ENCODE data around the gene PIEZO2. TPM values are rescaled to one million over a fixed set of nuclear protein-coding genes. Genes with fewer than 3 reads are reported as not detected.

PIEZO2 gene
- total RNA-seq, 1 donor from 2014 or later: 41.2 TPM

- no peak overlapping the region for H3K27ac ChIP-seq (ENCODE audit: low read depth, low read length)
- peaks cover 0 to 14% (median 6%) of the 10 kb centered on the region in 3 donors for H3K4me1 ChIP-seq (ENCODE audit: control insufficient read depth in 3 of 3, insufficient read depth in 3 of 3, low read length in 3 of 3)
- H3K36me3 ChIP-seq (ENCODE audit: control insufficient read depth in 3 of 3, insufficient read depth in 3 of 3, low read length in 3 of 3): no peaks in the 10 kb centered on the region
- no peaks in the 10 kb centered on the region for H3K27me3 ChIP-seq (ENCODE audit: control insufficient read depth in 3 of 3, insufficient read depth in 3 of 3, low read length in 3 of 3)
- H3K9me3 ChIP-seq (ENCODE audit: control insufficient read depth in 3 of 3, low read length in 3 of 3): no peaks in the 10 kb centered on the region
- H3K4me3 ChIP-seq (ENCODE audit: low read length in 3 of 3): no peak overlapping the region
- no peak overlapping the region for H3K9ac ChIP-seq (ENCODE audit: low read depth in 1 of 3, low read length in 3 of 3)
Observed at GRCh38 chr18:11005528-11005927, 143.8 kb downstream of the PIEZO2 start.

GRCh38 chr18:11004951-11005350, 144.4 kb downstream of the PIEZO2 start:
- Histone ChIP-seq H3K9me3 (ENCODE audit: control insufficient read depth in 3 of 3, low read length in 3 of 3) (no peaks in the 10 kb centered on the region), H3K27me3 (ENCODE audit: control insufficient read depth in 3 of 3, insufficient read depth in 3 of 3, low read length in 3 of 3) (no peaks in the 10 kb centered on the region), H3K36me3 (ENCODE audit: control insufficient read depth in 3 of 3, insufficient read depth in 3 of 3, low read length in 3 of 3) (no peaks in the 10 kb centered on the region), H3K9ac (ENCODE audit: low read depth in 1 of 3, low read length in 3 of 3) (no peak overlapping the region), H3K27ac (ENCODE audit: low read depth, low read length) (no peak overlapping the region), H3K4me3 (ENCODE audit: low read length in 3 of 3) (no peak overlapping the region), H3K4me1 (ENCODE audit: control insufficient read depth in 3 of 3, insufficient read depth in 3 of 3, low read length in 3 of 3) (peaks cover 0 to 14% (median 6%) of the 10 kb centered on the region in 3 donors)

GRCh38 chr18:11004294-11004693, 145.1 kb downstream of the PIEZO2 start:
- peaks cover 0 to 13% (median 6%) of the 10 kb centered on the region in 3 donors for H3K4me1 ChIP-seq (ENCODE audit: control insufficient read depth in 3 of 3, insufficient read depth in 3 of 3, low read length in 3 of 3)

GRCh38 chr18:11002796-11003195, 146.6 kb downstream of the PIEZO2 start:
- Histone ChIP-seq H3K9me3 (ENCODE audit: control insufficient read depth in 3 of 3, low read length in 3 of 3) (no peaks in the 10 kb centered on the region), H3K4me3 (ENCODE audit: low read length in 3 of 3) (no peak overlapping the region), H3K27me3 (ENCODE audit: control insufficient read depth in 3 of 3, insufficient read depth in 3 of 3, low read length in 3 of 3) (no peaks in the 10 kb centered on the region), H3K4me1 (ENCODE audit: control insufficient read depth in 3 of 3, insufficient read depth in 3 of 3, low read length in 3 of 3) (no peaks in the 10 kb centered on the region), H3K27ac (ENCODE audit: low read depth, low read length) (no peak overlapping the region), H3K36me3 (ENCODE audit: control insufficient read depth in 3 of 3, insufficient read depth in 3 of 3, low read length in 3 of 3) (no peaks in the 10 kb centered on the region), H3K9ac (ENCODE audit: low read depth in 1 of 3, low read length in 3 of 3) (no peak overlapping the region)

More at GRCh38 chr18:11004294-11004693, 145.1 kb downstream of the PIEZO2 start:
- H3K27me3 ChIP-seq (ENCODE audit: control insufficient read depth in 3 of 3, insufficient read depth in 3 of 3, low read length in 3 of 3): no peaks in the 10 kb centered on the region
- no peak overlapping the region for H3K27ac ChIP-seq (ENCODE audit: low read depth, low read length)
- H3K9me3 ChIP-seq (ENCODE audit: control insufficient read depth in 3 of 3, low read length in 3 of 3): no peaks in the 10 kb centered on the region
- no peak overlapping the region for H3K4me3 ChIP-seq (ENCODE audit: low read length in 3 of 3)
- H3K9ac ChIP-seq (ENCODE audit: low read depth in 1 of 3, low read length in 3 of 3): no peak overlapping the region
- H3K36me3 ChIP-seq (ENCODE audit: control insufficient read depth in 3 of 3, insufficient read depth in 3 of 3, low read length in 3 of 3): no peaks in the 10 kb centered on the region

GRCh38 chr18:11002277-11002676, 147.1 kb downstream of the PIEZO2 start:
- Histone ChIP-seq H3K27me3 (ENCODE audit: control insufficient read depth in 3 of 3, insufficient read depth in 3 of 3, low read length in 3 of 3) (no peaks in the 10 kb centered on the region), H3K27ac (ENCODE audit: low read depth, low read length) (no peak overlapping the region), H3K9me3 (ENCODE audit: control insufficient read depth in 3 of 3, low read length in 3 of 3) (peaks cover 0 to 2% (median 0%) of the 10 kb centered on the region in 3 donors), H3K36me3 (ENCODE audit: control insufficient read depth in 3 of 3, insufficient read depth in 3 of 3, low read length in 3 of 3) (no peaks in the 10 kb centered on the region), H3K4me1 (ENCODE audit: control insufficient read depth in 3 of 3, insufficient read depth in 3 of 3, low read length in 3 of 3) (no peaks in the 10 kb centered on the region), H3K4me3 (ENCODE audit: low read length in 3 of 3) (no peak overlapping the region), H3K9ac (ENCODE audit: low read depth in 1 of 3, low read length in 3 of 3) (no peak overlapping the region)

- no peaks in the 10 kb centered on the region for H3K36me3 ChIP-seq (ENCODE audit: control insufficient read depth in 3 of 3, insufficient read depth in 3 of 3, low read length in 3 of 3)
- H3K27me3 ChIP-seq (ENCODE audit: control insufficient read depth in 3 of 3, insufficient read depth in 3 of 3, low read length in 3 of 3): no peaks in the 10 kb centered on the region
- no peaks in the 10 kb centered on the region for H3K4me1 ChIP-seq (ENCODE audit: control insufficient read depth in 3 of 3, insufficient read depth in 3 of 3, low read length in 3 of 3)
- no peak overlapping the region for H3K27ac ChIP-seq (ENCODE audit: low read depth, low read length)
- H3K4me3 ChIP-seq (ENCODE audit: low read length in 3 of 3): no peak overlapping the region
- H3K9me3 ChIP-seq (ENCODE audit: control insufficient read depth in 3 of 3, low read length in 3 of 3): peaks cover 0 to 2% (median 0%) of the 10 kb centered on the region in 3 donors
- H3K9ac ChIP-seq (ENCODE audit: low read depth in 1 of 3, low read length in 3 of 3): no peak overlapping the region
Observed at GRCh38 chr18:11000071-11000470, 149.3 kb downstream of the PIEZO2 start.

- Histone ChIP-seq H3K27me3 (ENCODE audit: control insufficient read depth in 3 of 3, insufficient read depth in 3 of 3, low read length in 3 of 3) (no peaks in the 10 kb centered on the region), H3K4me1 (ENCODE audit: control insufficient read depth in 3 of 3, insufficient read depth in 3 of 3, low read length in 3 of 3) (no peaks in the 10 kb centered on the region), H3K4me3 (ENCODE audit: low read length in 3 of 3) (no peak overlapping the region), H3K9me3 (ENCODE audit: control insufficient read depth in 3 of 3, low read length in 3 of 3) (peaks cover 0 to 2% (median 0%) of the 10 kb centered on the region in 3 donors), H3K9ac (ENCODE audit: low read depth in 1 of 3, low read length in 3 of 3) (no peak overlapping the region), H3K36me3 (ENCODE audit: control insufficient read depth in 3 of 3, insufficient read depth in 3 of 3, low read length in 3 of 3) (no peaks in the 10 kb centered on the region), H3K27ac (ENCODE audit: low read depth, low read length) (no peak overlapping the region)
Observed at GRCh38 chr18:10997885-10998284, 151.5 kb downstream of the PIEZO2 start.

- no peaks in the 10 kb centered on the region for H3K36me3 ChIP-seq (ENCODE audit: control insufficient read depth in 3 of 3, insufficient read depth in 3 of 3, low read length in 3 of 3)
- peaks cover 0 to 2% (median 0%) of the 10 kb centered on the region in 3 donors for H3K9me3 ChIP-seq (ENCODE audit: control insufficient read depth in 3 of 3, low read length in 3 of 3)
- no peak overlapping the region for H3K27ac ChIP-seq (ENCODE audit: low read depth, low read length)
- no peaks in the 10 kb centered on the region for H3K27me3 ChIP-seq (ENCODE audit: control insufficient read depth in 3 of 3, insufficient read depth in 3 of 3, low read length in 3 of 3)
- H3K9ac ChIP-seq (ENCODE audit: low read depth in 1 of 3, low read length in 3 of 3): no peak overlapping the region
- no peaks in the 10 kb centered on the region for H3K4me1 ChIP-seq (ENCODE audit: control insufficient read depth in 3 of 3, insufficient read depth in 3 of 3, low read length in 3 of 3)
- H3K4me3 ChIP-seq (ENCODE audit: low read length in 3 of 3): no peak overlapping the region
Observed at GRCh38 chr18:10995550-10995949, 153.8 kb downstream of the PIEZO2 start.

- H3K4me1 ChIP-seq (ENCODE audit: control insufficient read depth in 3 of 3, insufficient read depth in 3 of 3, low read length in 3 of 3): no peaks in the 10 kb centered on the region
- no peak overlapping the region for H3K9ac ChIP-seq (ENCODE audit: low read depth in 1 of 3, low read length in 3 of 3)
- H3K36me3 ChIP-seq (ENCODE audit: control insufficient read depth in 3 of 3, insufficient read depth in 3 of 3, low read length in 3 of 3): no peaks in the 10 kb centered on the region
- H3K27ac ChIP-seq (ENCODE audit: low read depth, low read length): no peak overlapping the region
- no peak overlapping the region for H3K4me3 ChIP-seq (ENCODE audit: low read length in 3 of 3)
- peaks cover 4 to 7% (median 7%) of the 10 kb centered on the region in 3 donors for H3K9me3 ChIP-seq (ENCODE audit: control insufficient read depth in 3 of 3, low read length in 3 of 3)
- no peaks in the 10 kb centered on the region for H3K27me3 ChIP-seq (ENCODE audit: control insufficient read depth in 3 of 3, insufficient read depth in 3 of 3, low read length in 3 of 3)
Observed at GRCh38 chr18:10989486-10989885, 159.9 kb downstream of the PIEZO2 start.

GRCh38 chr18:10985689-10986088, 163.7 kb downstream of the PIEZO2 start:
- no peak overlapping the region for H3K9ac ChIP-seq (ENCODE audit: low read depth in 1 of 3, low read length in 3 of 3)
- H3K4me1 ChIP-seq (ENCODE audit: control insufficient read depth in 3 of 3, insufficient read depth in 3 of 3, low read length in 3 of 3): no peaks in the 10 kb centered on the region
- peaks cover 7 to 12% (median 8%) of the 10 kb centered on the region in 3 donors for H3K9me3 ChIP-seq (ENCODE audit: control insufficient read depth in 3 of 3, low read length in 3 of 3)
- no peaks in the 10 kb centered on the region for H3K36me3 ChIP-seq (ENCODE audit: control insufficient read depth in 3 of 3, insufficient read depth in 3 of 3, low read length in 3 of 3)
- no peak overlapping the region for H3K27ac ChIP-seq (ENCODE audit: low read depth, low read length)
- H3K27me3 ChIP-seq (ENCODE audit: control insufficient read depth in 3 of 3, insufficient read depth in 3 of 3, low read length in 3 of 3): no peaks in the 10 kb centered on the region
- no peak overlapping the region for H3K4me3 ChIP-seq (ENCODE audit: low read length in 3 of 3)
